Measurements from ENCODE around the gene PNPLA7.
"Not testable (repeated sequence)": the region's sequence is repeated elsewhere in the genome, so short reads cannot be mapped to it uniquely, and the experiment has no call there.

The PNPLA7 gene

DNA sequence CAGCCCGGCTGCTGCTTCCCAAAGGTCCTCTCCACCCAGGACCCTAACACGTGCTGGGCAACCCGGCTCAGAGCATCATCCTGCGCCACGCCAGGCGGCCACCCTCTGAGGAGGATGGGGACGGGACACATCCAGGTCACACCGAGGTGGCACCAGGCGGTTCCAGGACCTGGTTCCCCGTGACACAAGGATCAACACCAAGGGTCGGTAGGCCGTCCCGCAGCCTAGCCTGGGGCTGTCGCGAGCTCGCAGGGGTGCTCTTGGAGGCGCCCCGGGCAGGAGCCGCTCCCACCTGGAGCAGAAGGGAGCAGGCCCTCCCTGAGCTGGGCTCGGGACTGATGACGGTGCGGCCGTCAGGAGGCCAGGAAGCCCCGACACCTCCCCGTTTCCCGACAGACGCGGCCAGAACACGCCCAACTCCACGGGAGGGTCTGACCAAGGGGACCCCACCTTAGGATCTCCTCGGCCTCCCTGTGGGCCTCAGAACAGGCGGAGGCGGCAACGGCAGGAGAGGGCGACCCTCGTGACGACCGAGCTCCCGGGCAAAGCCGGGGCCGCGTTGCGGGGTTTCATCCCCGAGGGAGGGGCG, 133.5 kb downstream of the PNPLA7 start:
- DNase-seq (ENCODE audit: low spot score): no peak

DNA sequence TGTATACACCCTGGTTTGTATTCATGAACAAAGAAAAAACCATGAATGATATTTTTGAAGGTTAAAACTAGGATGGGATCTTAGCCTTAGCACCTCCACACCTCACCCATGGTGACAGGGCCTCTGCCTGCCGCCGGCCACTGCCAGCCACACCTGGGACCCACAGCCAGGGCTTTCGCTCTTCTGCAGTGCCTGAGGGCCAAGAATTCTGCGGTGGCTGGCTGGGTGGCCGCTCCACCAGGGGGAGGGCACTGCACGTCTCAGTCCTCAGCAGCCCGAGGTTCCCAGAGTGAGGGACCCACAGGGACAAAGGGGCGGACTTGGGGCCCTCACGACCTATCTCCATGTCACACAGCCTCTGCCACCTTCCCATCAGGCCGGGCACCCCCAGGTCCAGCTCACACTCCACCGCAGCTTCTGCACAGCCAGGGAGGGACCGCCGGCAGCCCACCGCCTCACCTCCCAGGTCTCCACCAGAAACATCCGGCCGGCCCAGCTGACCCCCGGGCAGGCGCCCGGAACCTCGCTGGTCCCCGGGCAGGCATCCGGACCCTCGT, 134.1 kb downstream of the PNPLA7 start:
- DNase-seq (ENCODE audit: low spot score): no peak

DNA sequence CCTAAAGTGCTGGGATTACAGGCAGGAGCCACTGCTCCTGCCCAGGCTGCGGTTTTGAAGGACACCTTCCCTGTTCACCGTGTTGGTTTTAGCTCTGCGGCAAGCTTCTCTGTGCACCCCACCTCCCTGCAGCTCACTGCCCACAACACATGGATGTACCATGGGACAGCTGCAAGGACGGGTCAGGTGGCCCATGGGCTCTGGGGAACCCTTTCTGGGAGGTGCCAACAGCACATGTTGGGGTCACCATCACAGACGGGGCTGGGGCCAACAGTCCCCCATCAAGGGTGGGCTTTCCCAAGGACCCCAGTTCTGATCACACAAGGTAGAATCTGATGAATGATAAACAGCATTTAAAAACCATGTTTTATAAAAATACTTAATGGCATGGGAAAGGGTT, 134.8 kb downstream of the PNPLA7 start:
- DNase-seq (ENCODE audit: low spot score): no peak

DNA sequence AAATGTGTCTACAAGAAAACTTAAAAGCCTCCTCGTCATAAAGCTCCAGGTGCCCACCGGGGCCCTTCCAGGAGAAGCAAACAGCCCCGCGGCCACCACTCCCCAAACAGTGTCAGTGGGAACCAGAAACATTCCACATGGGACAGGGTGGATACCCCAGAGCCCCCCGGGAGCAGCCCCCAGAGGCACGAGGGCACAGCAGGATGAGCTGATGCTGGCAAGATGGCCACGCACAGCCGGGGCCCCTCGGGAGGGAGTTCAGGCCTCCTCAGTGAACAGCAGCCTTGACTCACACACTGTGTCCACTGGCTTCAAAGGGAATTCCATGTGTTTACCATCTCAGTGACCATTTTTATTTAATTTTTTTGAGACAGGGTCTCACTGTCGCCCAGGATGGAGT, 137.8 kb downstream of the PNPLA7 start:
- no peak for DNase-seq (ENCODE audit: low spot score)

DNA sequence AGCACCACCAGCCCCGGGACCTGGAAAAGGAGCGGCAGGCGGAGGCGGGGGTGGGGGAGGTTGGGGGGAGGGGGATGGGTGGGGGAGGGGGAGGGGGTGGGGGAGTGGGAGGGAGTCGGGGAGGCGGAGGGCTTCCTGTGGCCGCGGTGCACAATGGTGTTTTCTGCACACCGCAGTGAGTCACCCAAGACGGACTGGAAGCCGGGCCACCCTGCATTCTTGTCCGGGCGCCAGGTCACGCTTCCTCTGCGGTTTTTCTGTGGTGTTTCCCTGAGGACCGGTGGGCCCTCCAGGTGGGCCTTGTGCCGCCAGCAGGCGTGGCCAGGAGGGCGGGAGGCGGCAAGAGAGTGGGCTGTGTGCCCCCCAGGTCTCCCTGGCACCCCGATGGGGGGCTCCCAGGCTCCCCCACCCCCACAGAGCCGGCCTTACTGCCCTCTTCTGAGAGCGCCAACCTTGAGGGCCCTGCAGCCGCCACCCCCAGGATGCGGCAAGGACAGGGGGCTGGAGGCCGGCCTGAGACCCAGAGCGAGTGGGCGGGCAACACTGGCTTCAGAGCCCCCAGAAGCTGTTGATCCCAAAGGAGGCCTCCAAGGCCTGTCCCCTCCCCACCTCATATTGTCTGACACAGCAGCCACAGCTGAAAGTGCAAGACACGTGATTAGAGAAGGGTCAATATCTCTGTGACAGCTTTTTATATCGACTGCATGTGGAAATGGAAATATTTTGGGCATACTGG, 138.4 kb downstream of the PNPLA7 start:
- DNase-seq (ENCODE audit: low spot score): no peak

DNA sequence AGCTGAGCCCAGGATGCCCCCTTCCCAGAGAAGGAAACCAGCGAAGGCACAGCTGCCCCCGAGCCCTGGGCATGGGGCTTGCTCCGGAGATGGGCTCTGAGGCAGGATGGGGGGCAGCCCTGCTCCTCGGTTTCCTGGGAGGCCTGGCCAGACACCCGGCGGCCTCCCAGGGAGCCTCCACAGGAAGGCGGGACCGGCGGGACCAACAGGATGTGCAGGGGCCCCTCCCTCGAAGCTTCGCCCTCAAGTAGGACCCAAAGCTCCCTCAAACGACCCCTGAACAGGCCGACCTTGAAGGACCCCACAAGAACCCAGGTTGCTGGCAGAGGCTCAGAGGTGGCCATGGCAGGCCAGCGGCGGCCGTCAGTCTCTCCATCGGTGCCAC, 138.9 kb downstream of the PNPLA7 start:
- DNase-seq (ENCODE audit: low spot score): no peak

DNA sequence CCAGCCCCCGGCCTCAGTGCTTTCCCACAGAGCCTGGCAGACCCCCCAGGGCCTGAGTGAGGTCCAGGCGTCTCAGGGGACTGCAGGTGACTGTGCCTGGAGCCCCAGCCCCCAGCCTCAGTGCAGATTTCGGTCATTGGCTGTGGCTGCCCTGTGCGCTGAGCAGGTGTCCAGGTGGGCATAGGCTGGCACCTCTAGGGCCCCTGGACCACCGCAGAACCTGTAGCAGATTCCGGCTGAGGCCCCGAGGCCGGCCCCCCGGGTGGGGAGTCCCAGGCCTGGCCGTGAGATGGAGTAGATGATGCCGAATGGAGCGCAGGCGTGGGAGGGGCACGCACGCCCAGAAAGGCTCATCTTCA, 139.3 kb downstream of the PNPLA7 start:
- DNase-seq (ENCODE audit: low spot score): no peak

DNA sequence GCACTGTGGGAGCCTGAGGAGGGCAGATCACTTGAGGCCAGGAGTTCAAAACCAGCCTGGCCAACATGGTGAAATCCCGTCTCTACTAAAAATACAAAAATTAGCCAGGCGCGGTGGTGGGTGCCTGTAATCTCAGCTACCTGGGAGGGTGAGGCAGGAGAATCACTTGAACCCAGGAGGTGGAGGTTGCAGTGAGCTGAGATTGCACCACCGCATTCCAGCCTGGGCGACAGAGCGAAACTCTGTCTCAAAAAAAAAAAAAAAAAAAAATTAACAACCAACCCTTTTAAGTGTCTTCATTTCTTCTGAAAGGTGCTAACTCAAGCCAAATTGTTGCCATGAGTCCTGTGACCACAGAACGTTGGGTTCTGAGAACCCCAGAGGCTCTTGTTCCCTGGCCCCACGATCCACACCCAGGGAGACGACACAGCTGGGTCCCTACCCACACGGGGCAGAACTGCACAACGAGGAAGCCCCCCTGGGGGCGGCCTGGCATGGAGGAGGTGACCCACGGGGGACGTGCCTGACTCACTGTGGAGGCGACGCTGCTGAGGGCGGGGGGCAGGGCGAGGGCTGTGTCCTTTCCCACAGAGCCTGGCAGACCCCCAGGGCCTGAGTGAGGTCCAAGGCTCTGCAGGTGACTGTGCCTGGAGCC, 139.8 kb downstream of the PNPLA7 start:
- DNase-seq (ENCODE audit: low spot score): not testable (repeated sequence)
